Eye (tissue), 1 donor: ENCODE data around the gene ITSN1.
"Not testable (repeated sequence)": the region's sequence is repeated elsewhere in the genome, so short reads cannot be mapped to it uniquely, and the experiment has no call there.

Experiments used
- DNase-seq: peaks from one replicate; pipeline ENCODE4 v3.0.0-alpha.2; 2015

ITSN1 gene

GRCh38 chr21:33844890-33845205 is 202.5 kb downstream of the ITSN1 start:
- DNase-seq: no peak

- no peak for DNase-seq
Observed at GRCh38 chr21:33846141-33846540, 203.8 kb downstream of the ITSN1 start.

- DNase-seq: no peak
Observed at GRCh38 chr21:33847588-33848248, 205.4 kb downstream of the ITSN1 start.

- DNase-seq: peak; percentile 33
Observed at GRCh38 chr21:33848249-33848953, 206.1 kb downstream of the ITSN1 start.

- no peak for DNase-seq
Observed at GRCh38 chr21:33849834-33850233, 207.5 kb downstream of the ITSN1 start.

GRCh38 chr21:33850401-33850800 is 208.1 kb downstream of the ITSN1 start:
- no peak for DNase-seq

GRCh38 chr21:33850985-33851384 is 208.7 kb downstream of the ITSN1 start:
- DNase-seq: no peak

- peak; percentile 23 for DNase-seq
Observed at GRCh38 chr21:33852485-33852884, 210.2 kb downstream of the ITSN1 start.

GRCh38 chr21:33854604-33855003 is 212.3 kb downstream of the ITSN1 start:
- DNase-seq: no peak

- no peak for DNase-seq
Observed at GRCh38 chr21:33855190-33855589, 212.9 kb downstream of the ITSN1 start.

GRCh38 chr21:33856893-33857527 is 214.7 kb downstream of the ITSN1 start:
- no peak for DNase-seq

- no peak for DNase-seq
Observed at GRCh38 chr21:33857846-33858666, 215.8 kb downstream of the ITSN1 start.

- DNase-seq: no peak
Observed at GRCh38 chr21:33858667-33859372, 216.5 kb downstream of the ITSN1 start.

- DNase-seq: no peak
Observed at GRCh38 chr21:33859373-33860102, 217.2 kb downstream of the ITSN1 start.

- no peak for DNase-seq
Observed at GRCh38 chr21:33860332-33860879, 218.1 kb downstream of the ITSN1 start.

GRCh38 chr21:33861125-33861524 is 218.8 kb downstream of the ITSN1 start:
- DNase-seq: no peak

GRCh38 chr21:33863191-33863590 is 220.9 kb downstream of the ITSN1 start:
- DNase-seq: not testable (repeated sequence)

GRCh38 chr21:33864150-33864549 is 221.8 kb downstream of the ITSN1 start:
- no peak for DNase-seq

- DNase-seq: no peak
Observed at GRCh38 chr21:33865176-33865575, 222.9 kb downstream of the ITSN1 start.

GRCh38 chr21:33865996-33866575 is 223.8 kb downstream of the ITSN1 start:
- DNase-seq: no peak

GRCh38 chr21:33866826-33867225 is 224.5 kb downstream of the ITSN1 start:
- no peak for DNase-seq
